Suprapubic skin (tissue), 3 donors: ENCODE results near the gene AADACL2.

ENCODE experiments used
- CTCF ChIP-seq, 2 donors: fragments of 200-600 bp in 1 of 2; fragments of 450-650 bp in 1 of 2; sonication (generic) in 1 of 2; IDR thresholded peaks; one replicate each; pipeline ENCODE4 v1.5.1; 2016 to 2019; ENCODE audit warnings: antibody characterized with exemption in 2 of 2, mild to moderate bottlenecking in 1 of 2, moderate library complexity in 1 of 2
- POLR2A ChIP-seq, 2 donors: fragments of 450-650 bp; IDR thresholded peaks; one replicate each; pipeline ENCODE4 v1.6.1; 2017; ENCODE audit warnings: antibody characterized with exemption in 2 of 2, mild to moderate bottlenecking in 2 of 2, moderate library complexity in 2 of 2

DNA sequence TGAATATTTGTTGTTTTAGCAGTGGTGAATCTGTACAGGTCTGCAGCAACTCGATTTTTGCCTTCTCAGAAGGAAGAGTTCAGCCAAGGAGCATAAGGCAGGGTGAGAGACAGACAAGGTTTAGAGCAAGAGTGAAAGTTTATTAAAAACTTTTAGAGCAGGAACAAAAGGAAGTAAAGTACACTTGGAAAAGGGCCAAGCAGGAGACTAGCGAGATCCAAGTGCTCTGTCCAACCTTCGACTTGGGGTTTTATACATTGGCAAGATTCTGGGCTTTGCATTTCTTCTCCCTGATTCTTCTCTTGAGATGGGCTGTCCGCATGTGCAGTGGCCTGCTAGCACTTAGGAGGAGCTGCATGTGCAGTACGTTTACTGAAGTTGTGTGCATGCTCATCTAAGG is 46.7 kb upstream of the AADACL2 start:
- TF ChIP-seq CTCF (IDR thresholded peaks at IDR 0.05), result no peak
- TF ChIP-seq POLR2A (IDR thresholded peaks at IDR 0.05), result no peak
